D721Med (cell line): ENCODE data around the gene GTPBP1.

ENCODE experiments used
- DNase-seq: peaks from one replicate; pipeline ENCODE4 v3.0.0; 2011; ENCODE audit warnings: low spot score; ENCODE audit not compliant: insufficient read length
- FAIRE-seq: peaks from 2 replicates; lab custom pipeline; 2011; peaks lifted over from hg19 to GRCh38; lab: Jason Lieb, UNC
- TF ChIP-seq, protein P1 (sequence below): IDR thresholded peaks from 2 replicates; pipeline ENCODE4 v1.5.1; 2012; ENCODE audit warnings: mild to moderate bottlenecking, control low read depth; ENCODE audit not compliant: insufficient read depth; ENCODE audit errors: missing control alignments

GTPBP1 gene

DNA sequence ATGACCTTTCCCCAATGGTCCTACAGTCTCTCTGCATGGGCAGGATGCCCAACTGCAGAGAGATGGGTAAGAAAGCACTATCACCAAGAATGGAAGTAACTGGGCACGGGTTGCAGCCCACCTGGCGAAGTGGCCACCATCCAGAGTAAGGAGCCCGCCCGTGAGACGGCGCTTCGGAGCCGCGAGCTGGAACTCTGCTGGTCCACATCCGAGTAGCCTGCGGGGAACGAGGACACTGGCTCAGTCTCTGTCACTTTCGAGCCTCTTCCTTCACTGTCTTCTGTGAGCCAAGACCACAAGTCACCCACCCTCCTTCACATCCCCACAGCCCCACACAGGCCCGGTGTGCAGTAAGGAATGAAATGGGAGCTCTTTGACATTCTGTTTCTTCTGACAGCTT is 44.4 kb downstream of the GTPBP1 start:
- FAIRE-seq, result no peak
- DNase-seq, result no peak
- TF ChIP-seq, protein P1, sequence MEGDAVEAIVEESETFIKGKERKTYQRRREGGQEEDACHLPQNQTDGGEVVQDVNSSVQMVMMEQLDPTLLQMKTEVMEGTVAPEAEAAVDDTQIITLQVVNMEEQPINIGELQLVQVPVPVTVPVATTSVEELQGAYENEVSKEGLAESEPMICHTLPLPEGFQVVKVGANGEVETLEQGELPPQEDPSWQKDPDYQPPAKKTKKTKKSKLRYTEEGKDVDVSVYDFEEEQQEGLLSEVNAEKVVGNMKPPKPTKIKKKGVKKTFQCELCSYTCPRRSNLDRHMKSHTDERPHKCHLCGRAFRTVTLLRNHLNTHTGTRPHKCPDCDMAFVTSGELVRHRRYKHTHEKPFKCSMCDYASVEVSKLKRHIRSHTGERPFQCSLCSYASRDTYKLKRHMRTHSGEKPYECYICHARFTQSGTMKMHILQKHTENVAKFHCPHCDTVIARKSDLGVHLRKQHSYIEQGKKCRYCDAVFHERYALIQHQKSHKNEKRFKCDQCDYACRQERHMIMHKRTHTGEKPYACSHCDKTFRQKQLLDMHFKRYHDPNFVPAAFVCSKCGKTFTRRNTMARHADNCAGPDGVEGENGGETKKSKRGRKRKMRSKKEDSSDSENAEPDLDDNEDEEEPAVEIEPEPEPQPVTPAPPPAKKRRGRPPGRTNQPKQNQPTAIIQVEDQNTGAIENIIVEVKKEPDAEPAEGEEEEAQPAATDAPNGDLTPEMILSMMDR, result no peak

DNA sequence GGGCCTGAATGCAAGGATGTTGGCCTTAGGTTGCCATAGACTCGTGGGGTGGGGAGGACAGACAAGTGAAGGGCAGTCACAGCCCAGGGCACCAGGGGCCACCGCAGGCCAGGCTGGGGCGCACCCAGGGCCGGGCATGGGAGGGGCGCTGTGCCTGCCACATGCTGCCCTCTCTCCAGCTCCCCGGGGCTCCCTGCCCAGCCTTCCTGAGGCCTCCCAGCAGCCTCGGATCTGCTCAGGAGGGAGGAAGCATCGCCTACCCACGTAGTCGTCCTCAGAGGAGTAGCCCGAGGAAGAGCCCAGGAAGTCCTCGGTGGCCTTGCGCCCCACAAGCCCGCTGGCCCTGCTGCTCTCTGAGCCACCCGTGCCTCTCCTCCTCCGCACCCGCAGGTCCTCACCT is 44.9 kb downstream of the GTPBP1 start:
- DNase-seq (no peak), FAIRE-seq (no peak)
- TF ChIP-seq, protein P1, result no peak

- FAIRE-seq (no peak), DNase-seq (no peak)
- TF ChIP-seq, protein P1, result no peak
Measured at GRCh38 chr22:38751066-38751421, 45.3 kb downstream of the GTPBP1 start.

GRCh38 chr22:38751422-38752346 is 45.9 kb downstream of the GTPBP1 start:
- DNase-seq, result no peak
- TF ChIP-seq, protein P1, result no peak
- FAIRE-seq, result no peak

DNA sequence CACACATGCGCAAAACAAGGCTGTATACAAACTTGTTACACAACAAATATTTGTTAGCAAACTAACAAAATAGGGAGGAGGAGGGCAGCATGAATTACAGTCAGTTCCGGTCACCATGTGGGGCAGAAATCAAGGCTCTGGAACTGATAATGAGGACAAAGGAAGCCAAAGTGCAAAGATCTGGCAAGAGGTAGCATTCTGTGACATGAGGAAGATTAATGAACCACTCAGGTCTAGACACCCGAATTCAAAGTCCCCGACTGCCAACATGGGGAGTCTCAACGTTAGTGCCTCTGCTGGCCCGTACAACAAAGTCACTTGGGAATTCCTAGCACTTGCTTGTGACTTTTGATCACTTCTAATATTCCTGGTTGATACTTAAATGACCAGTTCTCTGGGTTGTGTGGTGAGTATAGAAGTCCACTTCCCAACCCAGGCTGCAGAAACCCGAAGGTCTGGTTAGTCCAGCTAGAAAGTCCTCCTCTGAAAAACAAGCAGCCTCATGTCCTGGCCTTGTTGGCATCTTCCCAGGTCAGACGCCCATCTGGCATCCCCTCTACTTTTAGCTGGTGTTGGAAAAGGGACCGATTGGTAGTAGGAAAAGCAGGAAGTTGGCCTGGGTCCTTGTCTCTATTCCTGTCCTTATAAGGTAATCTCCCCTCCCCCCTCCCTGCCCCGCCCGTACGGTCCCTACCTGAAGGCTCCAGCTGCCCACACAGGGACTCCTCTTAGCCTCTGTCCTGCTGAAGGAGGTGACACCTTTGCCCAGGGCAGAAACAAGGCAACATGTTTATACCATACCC is 48.4 kb downstream of the GTPBP1 start:
- FAIRE-seq (no peak), DNase-seq (no peak)
- TF ChIP-seq, protein P1, result no peak

DNA sequence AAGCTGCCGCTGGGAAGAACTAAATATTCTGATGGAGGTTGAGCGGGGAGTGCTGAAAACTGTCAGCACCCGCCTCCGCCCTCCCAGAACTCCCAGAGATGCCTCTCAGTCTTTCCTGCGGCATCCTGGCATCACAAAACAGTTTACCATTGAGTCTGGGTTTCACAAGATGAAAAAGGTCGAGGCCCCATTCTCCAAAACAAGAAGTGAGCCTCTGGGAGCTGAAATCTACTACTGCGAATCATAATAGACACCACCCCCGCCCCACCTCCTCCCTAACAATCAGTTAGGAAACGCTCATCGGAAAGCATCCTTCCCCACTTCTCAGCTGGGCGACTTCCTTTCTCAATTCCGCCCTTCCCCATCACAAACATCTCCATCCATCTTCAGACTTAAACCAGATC is 49.0 kb downstream of the GTPBP1 start:
- TF ChIP-seq, protein P1, result no peak
- FAIRE-seq, result no peak
- DNase-seq, result no peak
